ENCODE data around the gene CDKN2AIP. TPM values are rescaled to one million over a fixed set of nuclear protein-coding genes. Genes with fewer than 3 reads are reported as not detected.

CDKN2AIP gene
- total RNA-seq, 2 experiments from 2014 or later = 31.2 to 36.3 TPM

DNA sequence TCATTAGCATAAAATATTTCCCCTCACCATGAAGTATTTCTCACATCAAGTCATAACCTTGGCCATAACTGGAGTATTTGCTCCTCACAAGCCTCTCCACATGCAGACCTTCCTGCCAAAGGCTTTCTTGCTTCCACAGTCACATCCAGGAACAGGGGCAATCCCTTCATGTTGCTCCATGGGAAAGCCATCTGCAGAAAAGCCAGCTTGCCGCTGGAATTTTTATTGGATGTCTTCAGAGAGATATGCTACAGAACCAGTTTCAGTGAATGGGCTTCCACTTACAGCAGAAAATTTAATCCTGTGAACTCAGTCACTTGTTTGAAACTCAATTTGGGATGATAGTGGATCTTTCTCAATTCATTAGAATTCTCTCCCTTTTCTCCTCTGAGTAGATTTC, 3.2 kb upstream of the CDKN2AIP start:
- CTCF ChIA-PET (ENCODE audit: unreplicated experiment) = no interaction called here
- H3K4me2 ChIP-seq (ENCODE audit: low read length) = no peak overlapping the region
- H3K4me3 ChIP-seq (ENCODE audit: low read depth, low read length, poor library complexity, severe bottlenecking) = no peak overlapping the region
- H3K79me2 ChIP-seq (ENCODE audit: insufficient read depth, low read depth, low read length) = peaks cover 24% of the 10 kb centered on the region
- no peaks in the 10 kb centered on the region for H3K9me3 ChIP-seq (ENCODE audit: low read length)
- no peak overlapping the region for H3K27ac ChIP-seq (ENCODE audit: low read depth, low read length, poor library complexity, severe bottlenecking)
- intact Hi-C loops (cut with micrococcal nuclease; ENCODE audit: unreplicated experiment) = loop anchor here (10.0 kb wide), 1 partner anchor 1204 kb away; the partner anchor contains the start of genes CASP3 and PRIMPOL
- H2AFZ ChIP-seq (ENCODE audit: low read length) = no peak overlapping the region
- no peaks in the 10 kb centered on the region for H3K9me2 ChIP-seq (ENCODE audit: insufficient read depth, low read length)
- H4K20me1 ChIP-seq (ENCODE audit: insufficient read depth, low read length) = peaks cover 12% of the 10 kb centered on the region
- no peak for TF ChIP-seq EZH2phosphoT487 (IDR thresholded peaks at IDR 0.05; ENCODE audit: borderline replicate concordance, low read depth, low read length)
- TF ChIP-seq, protein P1, sequence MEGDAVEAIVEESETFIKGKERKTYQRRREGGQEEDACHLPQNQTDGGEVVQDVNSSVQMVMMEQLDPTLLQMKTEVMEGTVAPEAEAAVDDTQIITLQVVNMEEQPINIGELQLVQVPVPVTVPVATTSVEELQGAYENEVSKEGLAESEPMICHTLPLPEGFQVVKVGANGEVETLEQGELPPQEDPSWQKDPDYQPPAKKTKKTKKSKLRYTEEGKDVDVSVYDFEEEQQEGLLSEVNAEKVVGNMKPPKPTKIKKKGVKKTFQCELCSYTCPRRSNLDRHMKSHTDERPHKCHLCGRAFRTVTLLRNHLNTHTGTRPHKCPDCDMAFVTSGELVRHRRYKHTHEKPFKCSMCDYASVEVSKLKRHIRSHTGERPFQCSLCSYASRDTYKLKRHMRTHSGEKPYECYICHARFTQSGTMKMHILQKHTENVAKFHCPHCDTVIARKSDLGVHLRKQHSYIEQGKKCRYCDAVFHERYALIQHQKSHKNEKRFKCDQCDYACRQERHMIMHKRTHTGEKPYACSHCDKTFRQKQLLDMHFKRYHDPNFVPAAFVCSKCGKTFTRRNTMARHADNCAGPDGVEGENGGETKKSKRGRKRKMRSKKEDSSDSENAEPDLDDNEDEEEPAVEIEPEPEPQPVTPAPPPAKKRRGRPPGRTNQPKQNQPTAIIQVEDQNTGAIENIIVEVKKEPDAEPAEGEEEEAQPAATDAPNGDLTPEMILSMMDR (conservative IDR thresholded peaks at IDR 0.05; ENCODE audit: low read length) = no peak
- no peak for DNase-seq (ENCODE audit: low spot score)
- POLR2A ChIA-PET = no interaction called here
- H3K36me3 ChIP-seq (ENCODE audit: insufficient read depth, low read length) = peaks cover 12% of the 10 kb centered on the region
- H3K4me1 ChIP-seq (ENCODE audit: insufficient read depth, low read length, poor library complexity, severe bottlenecking) = peaks cover 14% of the 10 kb centered on the region
- no TSS peak for BruUV-seq (replicated peaks)

DNA sequence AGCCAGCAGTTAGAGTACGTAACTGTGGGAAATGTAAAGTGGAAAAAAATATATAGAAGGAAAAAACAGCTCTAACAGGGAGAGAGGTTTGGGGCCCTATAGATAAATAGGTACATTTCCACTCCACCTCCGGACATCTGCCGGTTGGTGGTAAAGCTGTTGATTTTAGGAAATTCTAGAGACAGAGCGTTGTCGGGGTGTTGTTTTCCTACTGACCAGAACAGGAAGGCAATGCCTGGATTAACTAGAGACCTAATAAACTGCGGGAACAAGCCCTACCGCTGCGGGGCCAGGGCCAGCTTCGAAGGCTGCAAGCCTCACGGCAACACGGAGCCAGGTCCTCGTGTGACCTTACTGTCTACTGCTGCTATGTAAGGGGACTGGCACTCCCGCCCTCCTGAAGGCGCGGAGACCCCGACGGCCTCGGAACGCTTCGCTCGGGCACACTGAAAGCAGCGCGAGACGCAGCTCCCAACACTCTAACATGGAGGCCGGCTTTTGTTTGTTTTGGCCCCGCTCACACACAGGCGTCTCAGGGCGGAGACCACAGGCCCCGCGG, 702 bp upstream of the CDKN2AIP start:
- no peaks in the 10 kb centered on the region for H3K9me3 ChIP-seq (ENCODE audit: low read length)
- intact Hi-C loops (cut with micrococcal nuclease; ENCODE audit: unreplicated experiment) = loop anchor here (1.0 to 10.0 kb wide), 5 partner anchors 37 to 1201 kb away; partner anchors contain the start of genes CASP3, DCTD, PRIMPOL and RWDD4
- H3K4me3 ChIP-seq (ENCODE audit: low read depth, low read length, poor library complexity, severe bottlenecking) = peak overlapping the region; percentile 98
- CTCF ChIA-PET (ENCODE audit: unreplicated experiment) = no interaction called here
- no peak for TF ChIP-seq EZH2phosphoT487 (IDR thresholded peaks at IDR 0.05; ENCODE audit: borderline replicate concordance, low read depth, low read length)
- TF ChIP-seq, protein P1 (conservative IDR thresholded peaks at IDR 0.05; ENCODE audit: low read length) = 0 out of 2 replicates have a peak, but pooled peaks have one; percentile 26
- H3K4me2 ChIP-seq (ENCODE audit: low read length) = peak overlapping the region; percentile 91
- peaks cover 37% of the 10 kb centered on the region for H3K36me3 ChIP-seq (ENCODE audit: insufficient read depth, low read length)
- peaks cover 35% of the 10 kb centered on the region for H3K4me1 ChIP-seq (ENCODE audit: insufficient read depth, low read length, poor library complexity, severe bottlenecking)
- peak overlapping the region; percentile 80 for H2AFZ ChIP-seq (ENCODE audit: low read length)
- POLR2A ChIA-PET = interaction anchor here (0.9 to 2.0 kb wide), 9 partner anchors 9 to 63 kb away, joined by 3 to 8 read pairs (median 4); no protein-coding TSS in a partner anchor
- H3K9me2 ChIP-seq (ENCODE audit: insufficient read depth, low read length) = no peaks in the 10 kb centered on the region
- peaks cover 49% of the 10 kb centered on the region for H3K79me2 ChIP-seq (ENCODE audit: insufficient read depth, low read depth, low read length)
- no TSS peak for BruUV-seq (replicated peaks)
- peak overlapping the region; percentile 93 for H3K27ac ChIP-seq (ENCODE audit: low read depth, low read length, poor library complexity, severe bottlenecking)
- DNase-seq (ENCODE audit: low spot score) = no peak
- H4K20me1 ChIP-seq (ENCODE audit: insufficient read depth, low read length) = peaks cover 35% of the 10 kb centered on the region

DNA sequence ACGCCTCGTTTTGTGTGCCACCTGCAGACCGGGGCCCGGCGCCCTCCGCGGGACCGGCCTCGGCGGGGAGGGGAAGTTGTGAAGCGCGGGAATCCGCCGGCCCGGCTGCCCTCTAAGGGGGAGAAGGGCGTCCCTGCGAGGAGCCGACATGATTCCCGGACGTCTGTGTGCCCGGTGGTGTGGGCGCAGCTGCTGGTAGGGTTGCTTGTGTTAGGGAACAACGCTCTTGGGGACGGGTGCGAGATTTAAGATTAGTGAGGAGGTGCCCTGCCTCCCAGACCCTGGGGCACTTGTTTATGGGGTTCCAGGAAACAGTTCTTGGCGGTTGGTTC, 627 bp downstream of the CDKN2AIP start:
- peaks cover 35% of the 10 kb centered on the region for H3K4me1 ChIP-seq (ENCODE audit: insufficient read depth, low read length, poor library complexity, severe bottlenecking)
- peak overlapping the region; percentile 24; the same call in 1 of the 2 replicates for H2AFZ ChIP-seq (ENCODE audit: low read length)
- H3K4me3 ChIP-seq (ENCODE audit: low read depth, low read length, poor library complexity, severe bottlenecking) = peak overlapping the region; percentile 98
- H3K36me3 ChIP-seq (ENCODE audit: insufficient read depth, low read length) = peaks cover 50% of the 10 kb centered on the region
- BruUV-seq (replicated peaks) = no TSS peak
- ChIA-PET CTCF (ENCODE audit: unreplicated experiment) (interaction anchor here (0.7 kb wide), 1 partner anchor 31 kb away, joined by 3 read pairs; no protein-coding TSS in a partner anchor), POLR2A (interaction anchor here (1.0 to 2.0 kb wide), 2 partner anchors 28 to 62 kb away, joined by 3 to 8 read pairs; no protein-coding TSS in a partner anchor)
- H4K20me1 ChIP-seq (ENCODE audit: insufficient read depth, low read length) = peaks cover 44% of the 10 kb centered on the region
- peak overlapping the region; percentile 96 for H3K4me2 ChIP-seq (ENCODE audit: low read length)
- peak; percentile 75 for DNase-seq (ENCODE audit: low spot score)
- no peak for TF ChIP-seq EZH2phosphoT487 (IDR thresholded peaks at IDR 0.05; ENCODE audit: borderline replicate concordance, low read depth, low read length)
- TF ChIP-seq, protein P1 (conservative IDR thresholded peaks at IDR 0.05; ENCODE audit: low read length) = no peak
- H3K9me2 ChIP-seq (ENCODE audit: insufficient read depth, low read length) = no peaks in the 10 kb centered on the region
- H3K9me3 ChIP-seq (ENCODE audit: low read length) = no peaks in the 10 kb centered on the region
- peaks cover 62% of the 10 kb centered on the region for H3K79me2 ChIP-seq (ENCODE audit: insufficient read depth, low read depth, low read length)
- intact Hi-C loops (cut with micrococcal nuclease; ENCODE audit: unreplicated experiment) = loop anchor here (2.0 to 10.0 kb wide), 3 partner anchors 38 to 1200 kb away; partner anchors contain the start of genes CASP3, PRIMPOL, RWDD4 and TRAPPC11
- peak overlapping the region; percentile 93 for H3K27ac ChIP-seq (ENCODE audit: low read depth, low read length, poor library complexity, severe bottlenecking)
